Measurements from ENCODE around the gene GLCE. TPM values are rescaled to one million over a fixed set of nuclear protein-coding genes. Genes with fewer than 3 reads are reported as not detected.

The GLCE gene
- total RNA-seq, 2 donors from 2014 or later = 16.3 to 17.2 TPM

- no peak overlapping the region for H3K9ac ChIP-seq (ENCODE audit: extremely low read depth, low read length, poor library complexity, severe bottlenecking)
- 72 to 87% methylated on average over 8 to 9 of the region's 9 CpGs for WGBS, 2 experiments (ENCODE audit: insufficient coverage in 1 of 2, insufficient read length in 1 of 2)
- H3K4me3 ChIP-seq (ENCODE audit: low read length) = no peak overlapping the region
- TF ChIP-seq CTCF (conservative IDR thresholded peaks at IDR 0.05) = no peak
- no peaks in the 10 kb centered on the region for H3K9me3 ChIP-seq (ENCODE audit: control insufficient read depth, low read length)
- peak overlapping the region; percentile 63 for H3K27ac Mint-ChIP-seq
- H3K36me3 Mint-ChIP-seq (ENCODE audit: low read depth) = no peaks in the 10 kb centered on the region
- H3K27ac ChIP-seq (ENCODE audit: low read depth, low read length) = no peak overlapping the region
- peaks cover 69% of the 10 kb centered on the region for H3K4me1 Mint-ChIP-seq
- H3K9me3 Mint-ChIP-seq = no peaks in the 10 kb centered on the region
- no peak for DNase-seq
- no peaks in the 10 kb centered on the region for H3K27me3 ChIP-seq (ENCODE audit: control insufficient read depth, insufficient read depth, low read length, poor library complexity, severe bottlenecking)
- H3K36me3 ChIP-seq (ENCODE audit: control insufficient read depth, insufficient read depth, low read length) = no peaks in the 10 kb centered on the region
- H3K27me3 Mint-ChIP-seq (ENCODE audit: insufficient read depth) = no peaks in the 10 kb centered on the region
- no peak overlapping the region for H3K4me3 Mint-ChIP-seq
- H3K4me1 ChIP-seq (ENCODE audit: control insufficient read depth, insufficient read depth, low read length) = peaks cover 32% of the 10 kb centered on the region
Observed at GRCh38 chr15:69275933-69276560, 115.6 kb downstream of the GLCE start.

GRCh38 chr15:69277316-69277715 is 116.9 kb downstream of the GLCE start:
- no peaks in the 10 kb centered on the region for H3K9me3 ChIP-seq (ENCODE audit: control insufficient read depth, low read length)
- H3K27me3 ChIP-seq (ENCODE audit: control insufficient read depth, insufficient read depth, low read length, poor library complexity, severe bottlenecking) = no peaks in the 10 kb centered on the region
- H3K27me3 Mint-ChIP-seq (ENCODE audit: insufficient read depth) = no peaks in the 10 kb centered on the region
- no peak overlapping the region for H3K27ac ChIP-seq (ENCODE audit: low read depth, low read length)
- H3K36me3 Mint-ChIP-seq (ENCODE audit: low read depth) = no peaks in the 10 kb centered on the region
- DNase-seq = no peak
- no peaks in the 10 kb centered on the region for H3K36me3 ChIP-seq (ENCODE audit: control insufficient read depth, insufficient read depth, low read length)
- peaks cover 32% of the 10 kb centered on the region for H3K4me1 ChIP-seq (ENCODE audit: control insufficient read depth, insufficient read depth, low read length)
- no peak overlapping the region for H3K4me3 ChIP-seq (ENCODE audit: low read length)
- no peak overlapping the region for H3K9ac ChIP-seq (ENCODE audit: extremely low read depth, low read length, poor library complexity, severe bottlenecking)
- TF ChIP-seq CTCF (conservative IDR thresholded peaks at IDR 0.05) = no peak
- H3K27ac Mint-ChIP-seq = no peak overlapping the region
- no peaks in the 10 kb centered on the region for H3K9me3 Mint-ChIP-seq
- 92 to 100% methylated on average over 4 to 9 of the region's 9 CpGs for WGBS, 2 experiments (ENCODE audit: insufficient coverage in 1 of 2, insufficient read length in 1 of 2)
- H3K4me3 Mint-ChIP-seq = no peak overlapping the region
- peaks cover 57% of the 10 kb centered on the region for H3K4me1 Mint-ChIP-seq

- no peak overlapping the region for H3K27ac Mint-ChIP-seq
- TF ChIP-seq CTCF (conservative IDR thresholded peaks at IDR 0.05) = no peak
- peak; percentile 28 for DNase-seq
- H3K9me3 ChIP-seq (ENCODE audit: control insufficient read depth, low read length) = no peaks in the 10 kb centered on the region
- no peaks in the 10 kb centered on the region for H3K27me3 ChIP-seq (ENCODE audit: control insufficient read depth, insufficient read depth, low read length, poor library complexity, severe bottlenecking)
- H3K27ac ChIP-seq (ENCODE audit: low read depth, low read length) = no peak overlapping the region
- no peaks in the 10 kb centered on the region for H3K36me3 ChIP-seq (ENCODE audit: control insufficient read depth, insufficient read depth, low read length)
- WGBS, 2 experiments (ENCODE audit: insufficient coverage in 1 of 2, insufficient read length in 1 of 2) = 88 to 98% methylated on average over 4 to 7 of the region's 7 CpGs
- H3K9ac ChIP-seq (ENCODE audit: extremely low read depth, low read length, poor library complexity, severe bottlenecking) = no peak overlapping the region
- peaks cover 51% of the 10 kb centered on the region for H3K4me1 Mint-ChIP-seq
- no peak overlapping the region for H3K4me3 ChIP-seq (ENCODE audit: low read length)
- H3K9me3 Mint-ChIP-seq = no peaks in the 10 kb centered on the region
- H3K27me3 Mint-ChIP-seq (ENCODE audit: insufficient read depth) = no peaks in the 10 kb centered on the region
- no peaks in the 10 kb centered on the region for H3K36me3 Mint-ChIP-seq (ENCODE audit: low read depth)
- no peak overlapping the region for H3K4me3 Mint-ChIP-seq
- H3K4me1 ChIP-seq (ENCODE audit: control insufficient read depth, insufficient read depth, low read length) = peaks cover 32% of the 10 kb centered on the region
Observed at GRCh38 chr15:69279636-69280035, 119.2 kb downstream of the GLCE start.

All from endodermal cell (in vitro differentiated cells).